Neutrophil (primary cell): ENCODE measurements around the gene KLF4.
"Not testable (repeated sequence)": the region's sequence is repeated elsewhere in the genome, so short reads cannot be mapped to it uniquely, and the experiment has no call there.

Experiments
- H3K27ac ChIP-seq: fragments of 200-600 bp; sonication (generic); 2 replicates; pipeline ENCODE4 v1.5.1; 2016; ENCODE audit warnings: mild to moderate bottlenecking, moderate library complexity
- H3K27me3 ChIP-seq: fragments of 200-600 bp; sonication (generic); 2 replicates; pipeline ENCODE4 v1.6.0; 2016; ENCODE audit warnings: mild to moderate bottlenecking
- H3K36me3 ChIP-seq: fragments of 200-600 bp; sonication (generic); 2 replicates; pipeline ENCODE4 v1.5.1; 2017
- H3K4me1 ChIP-seq, 2 experiments: fragments of 200-600 bp in 1 of 2; sonication (generic) in 1 of 2; 1 replicate in 1 of 2; 2 replicates in 1 of 2; pipeline versions ENCODE4 v1.5.1 to v1.6.1; 2013 to 2016; ENCODE audit warnings: low read depth in 1 of 2, low read length in 1 of 2, mild to moderate bottlenecking in 1 of 2, moderate library complexity in 1 of 2; ENCODE audit not compliant: control insufficient read depth in 1 of 2, insufficient read depth in 1 of 2
- H3K4me3 ChIP-seq, 2 experiments: fragments of 200-600 bp in 1 of 2; sonication (generic) in 1 of 2; 1 replicate in 1 of 2; 2 replicates in 1 of 2; pipeline ENCODE4 v1.5.1; 2013 to 2016; ENCODE audit warnings: low read depth in 1 of 2, low read length in 1 of 2, mild to moderate bottlenecking in 1 of 2, moderate library complexity in 1 of 2
- H3K9me3 ChIP-seq: fragments of 200-600 bp; sonication (generic); 2 replicates; pipeline ENCODE4 v1.5.1; 2016
- CTCF ChIP-seq: fragments of 200-600 bp; sonication (generic); IDR thresholded peaks from 2 replicates; pipeline ENCODE4 v1.5.1; 2016; ENCODE audit warnings: antibody characterized with exemption

KLF4 gene

DNA sequence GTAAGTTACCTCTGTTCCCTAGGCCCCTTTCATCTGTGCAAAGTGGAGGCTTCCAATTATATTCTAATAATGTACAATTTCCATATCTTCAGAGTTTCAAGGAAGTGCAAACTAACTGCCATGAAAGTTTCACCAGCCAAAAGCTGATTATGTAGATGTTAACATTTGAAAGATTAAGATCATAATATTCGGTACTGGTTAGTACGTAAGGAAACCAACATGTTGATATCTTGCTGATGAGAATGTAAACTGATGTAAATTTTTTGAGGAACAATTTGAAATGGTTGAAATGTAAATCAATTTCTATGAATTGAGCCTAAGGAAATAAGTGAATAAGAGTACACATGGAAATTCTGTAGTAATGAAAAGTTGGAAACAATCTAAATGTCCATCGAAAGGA lies 12.9 kb upstream of the KLF4 start:
- Histone ChIP-seq H3K27me3 (peaks cover 10% of the 10 kb centered on the region), H3K4me1 (no peaks in the 10 kb centered on the region), H3K4me3 (no peak overlapping the region), H3K27ac (no peak overlapping the region), H3K36me3 (no peaks in the 10 kb centered on the region), H3K9me3 (no peaks in the 10 kb centered on the region)
- TF ChIP-seq CTCF = no peak

DNA sequence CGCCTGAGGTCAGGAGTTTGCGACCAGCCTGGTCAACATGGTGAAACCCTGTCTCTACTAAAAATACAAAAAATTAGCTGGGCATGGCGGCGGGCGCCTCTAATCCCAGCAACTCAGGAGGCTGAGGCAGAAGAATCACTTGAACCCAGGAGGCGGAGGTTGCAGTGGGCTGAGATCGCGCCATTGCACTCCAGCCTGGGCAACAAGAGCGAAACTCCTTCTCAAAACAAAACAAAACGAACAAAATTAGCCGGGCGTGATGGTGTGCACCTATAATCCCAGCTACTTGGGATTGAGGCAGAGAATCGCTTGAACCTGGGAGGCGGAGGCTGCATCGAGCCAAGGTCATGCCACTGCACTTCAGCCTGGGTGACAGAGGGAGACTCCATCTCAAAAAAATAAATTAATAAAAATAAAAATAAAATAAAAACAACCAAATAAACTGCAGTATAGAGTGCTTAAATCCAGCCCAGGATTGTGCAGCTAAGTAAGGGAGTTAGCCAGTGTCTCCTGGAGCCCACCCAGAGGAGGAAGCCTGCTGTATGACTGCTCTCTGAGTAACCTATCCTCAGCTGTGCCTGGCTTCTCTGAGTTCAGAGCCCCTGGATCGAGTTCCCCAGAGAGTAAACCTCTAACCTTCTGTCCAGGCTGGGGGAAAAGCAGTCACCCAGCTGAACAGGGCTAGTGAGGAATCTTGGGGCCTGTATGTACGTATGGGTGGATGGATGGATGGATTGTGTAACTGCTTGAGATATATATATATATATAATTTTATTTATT lies 11.0 kb upstream of the KLF4 start:
- H3K27me3 ChIP-seq = peaks cover 17% of the 10 kb centered on the region
- H3K4me3 ChIP-seq, H3K9me3 ChIP-seq, H3K27ac ChIP-seq, H3K4me1 ChIP-seq, H3K36me3 ChIP-seq: not testable (repeated sequence)

GRCh38 chr9:107496976-107497375 lies 7.4 kb upstream of the KLF4 start:
- Histone ChIP-seq H3K9me3 (no peaks in the 10 kb centered on the region), H3K27ac (no peak overlapping the region), H3K27me3 (peaks cover 51% of the 10 kb centered on the region), H3K36me3 (no peaks in the 10 kb centered on the region), H3K4me1 (no peaks in the 10 kb centered on the region), H3K4me3 (no peak overlapping the region)
- TF ChIP-seq CTCF = no peak

GRCh38 chr9:107492381-107492970 lies 2.9 kb upstream of the KLF4 start:
- no peak for TF ChIP-seq CTCF
- H3K9me3 ChIP-seq = no peaks in the 10 kb centered on the region
- no peaks in the 10 kb centered on the region for H3K36me3 ChIP-seq
- H3K4me1 ChIP-seq = peaks cover 33 to 39% of the 10 kb centered on the region in 2 experiments
- H3K4me3 ChIP-seq = no peak overlapping the region
- no peak overlapping the region for H3K27ac ChIP-seq
- peaks cover 85% of the 10 kb centered on the region for H3K27me3 ChIP-seq

- Histone ChIP-seq H3K27me3 (peaks cover 96% of the 10 kb centered on the region), H3K9me3 (no peaks in the 10 kb centered on the region), H3K4me1 (peaks cover 41 to 42% of the 10 kb centered on the region in 2 experiments), H3K4me3 (peak overlapping the region; percentile 66 to 69), H3K36me3 (no peaks in the 10 kb centered on the region), H3K27ac (no peak overlapping the region)
- no peak for TF ChIP-seq CTCF
Measured at GRCh38 chr9:107491081-107492053, 1.8 kb upstream of the KLF4 start.

- Histone ChIP-seq H3K4me3 (peak overlapping the region; percentile 66 to 69), H3K27me3 (peaks cover 98% of the 10 kb centered on the region), H3K4me1 (peaks cover 41 to 42% of the 10 kb centered on the region in 2 experiments)
- H3K36me3 ChIP-seq, H3K9me3 ChIP-seq, H3K27ac ChIP-seq: not testable (repeated sequence)
Measured at GRCh38 chr9:107490606-107490970, 1.0 kb upstream of the KLF4 start.
